Activated CD4-positive, alpha-beta T cell treated with anti-CD3 and anti-CD28 coated beads for 24 hours (primary cell): Measurements from ENCODE around the gene CYP26C1.

Source experiments
- DNase-seq, 2 donors: peaks; one replicate each; pipeline ENCODE4 v3.0.0-alpha.2; 2020; ENCODE audit warnings: low read depth in 2 of 2

Gene CYP26C1

GRCh38 chr10:93063977-93064660 lies 3.5 kb downstream of the CYP26C1 start:
- DNase-seq, result no peak

- DNase-seq, result no peak
Observed at GRCh38 chr10:93064874-93065660, 4.5 kb downstream of the CYP26C1 start.

- DNase-seq, result no peak
Observed at GRCh38 chr10:93065675-93066543, 5.3 kb downstream of the CYP26C1 start.

GRCh38 chr10:93066544-93066913 lies 5.9 kb downstream of the CYP26C1 start:
- DNase-seq, result no peak

GRCh38 chr10:93067443-93068365 lies 7.1 kb downstream of the CYP26C1 start:
- DNase-seq, result no peak

GRCh38 chr10:93068411-93069244 lies 8.0 kb downstream of the CYP26C1 start:
- no peak for DNase-seq

GRCh38 chr10:93069245-93069561 lies 8.6 kb downstream of the CYP26C1 start:
- no peak for DNase-seq

- DNase-seq, result no peak
Observed at GRCh38 chr10:93070378-93071176, 10.0 kb downstream of the CYP26C1 start.

- DNase-seq, result no peak
Observed at GRCh38 chr10:93071177-93071472, 10.5 kb downstream of the CYP26C1 start.

- DNase-seq, result no peak
Observed at GRCh38 chr10:93071674-93072224, 11.2 kb downstream of the CYP26C1 start.

GRCh38 chr10:93072225-93072712 lies 11.7 kb downstream of the CYP26C1 start:
- DNase-seq, result no peak

- no peak for DNase-seq
Observed at GRCh38 chr10:93072713-93073538, 12.3 kb downstream of the CYP26C1 start.

GRCh38 chr10:93073539-93074146 lies 13.0 kb downstream of the CYP26C1 start, which contains the start of gene CYP26A1:
TSS of gene CYP26A1 (plus strand) at chr10:93073893. CDS start at chr10:93073935, 42 bp downstream.
- no peak for DNase-seq

GRCh38 chr10:93074147-93074596 lies 13.6 kb downstream of the CYP26C1 start:
- no peak for DNase-seq

- no peak for DNase-seq
Observed at GRCh38 chr10:93074597-93075368, 14.2 kb downstream of the CYP26C1 start.

- no peak for DNase-seq
Observed at GRCh38 chr10:93075369-93076221, 15.0 kb downstream of the CYP26C1 start.
